RWPE2 (cell line): ENCODE measurements around the gene UTP15.

Experiments
- ATAC-seq: fragments of 200-7000 bp; cut with Tn5 transposase; 3 replicates; pipeline ENCODE4 v1.9.1; 2021; ENCODE audit warnings: low read depth
- DNase-seq: peaks from one replicate; pipeline ENCODE4 v3.0.0-alpha.2; 2020; ENCODE audit warnings: low spot score
- H3K27ac ChIP-seq: fragments of 450-650 bp; 2 replicates; pipeline ENCODE4 v1.5.1; 2017; ENCODE audit warnings: mild to moderate bottlenecking; ENCODE audit not compliant: poor library complexity, severe bottlenecking
- H3K27me3 ChIP-seq: fragments of 250-450 bp; sonication (Bioruptor Pico); 2 replicates; pipeline ENCODE4 v1.5.1; 2021; ENCODE audit warnings: mild to moderate bottlenecking, moderate library complexity; ENCODE audit not compliant: insufficient read depth, poor library complexity, severe bottlenecking
- H3K36me3 ChIP-seq: fragments of 250-450 bp; sonication (Bioruptor Pico); 2 replicates; pipeline ENCODE4 v1.5.1; 2020; ENCODE audit warnings: low read depth, mild to moderate bottlenecking, moderate library complexity
- H3K4me1 ChIP-seq: fragments of 250-450 bp; sonication (Bioruptor Pico); 2 replicates; pipeline ENCODE4 v1.5.1; 2021; ENCODE audit warnings: mild to moderate bottlenecking, moderate library complexity; ENCODE audit not compliant: insufficient read depth, poor library complexity, severe bottlenecking
- H3K4me3 ChIP-seq: fragments of 250-450 bp; sonication (Bioruptor Pico); 2 replicates; pipeline ENCODE4 v1.5.1; 2021; ENCODE audit warnings: mild to moderate bottlenecking, moderate library complexity; ENCODE audit not compliant: severe bottlenecking
- H3K9me3 ChIP-seq: fragments of 250-450 bp; sonication (Bioruptor Pico); 2 replicates; pipeline ENCODE4 v1.5.1; 2021; ENCODE audit warnings: mild to moderate bottlenecking, moderate library complexity; ENCODE audit not compliant: severe bottlenecking
- CTCF ChIP-seq: fragments of 450-650 bp; IDR thresholded peaks from one replicate; pipeline ENCODE4 v1.5.1; 2017; ENCODE audit warnings: mild to moderate bottlenecking, moderate library complexity; ENCODE audit not compliant: poor library complexity, severe bottlenecking

UTP15 gene

GRCh38 chr5:73607228-73607627 is 41.7 kb downstream of the UTP15 start:
- Histone ChIP-seq H3K9me3 (no peaks in the 10 kb centered on the region), H3K27me3 (no peaks in the 10 kb centered on the region), H3K36me3 (no peaks in the 10 kb centered on the region), H3K27ac (no peak overlapping the region), H3K4me3 (no peak overlapping the region), H3K4me1 (peaks cover 23% of the 10 kb centered on the region)
- ATAC-seq, result no peak
- TF ChIP-seq CTCF, result no peak
- DNase-seq, result no peak

GRCh38 chr5:73612799-73613198 is 47.3 kb downstream of the UTP15 start:
- Histone ChIP-seq H3K27me3 (no peaks in the 10 kb centered on the region), H3K4me3 (no peak overlapping the region), H3K4me1 (peaks cover 12% of the 10 kb centered on the region), H3K27ac (no peak overlapping the region), H3K9me3 (no peaks in the 10 kb centered on the region), H3K36me3 (no peaks in the 10 kb centered on the region)
- ATAC-seq, result no peak
- no peak for TF ChIP-seq CTCF
- no peak for DNase-seq

DNA sequence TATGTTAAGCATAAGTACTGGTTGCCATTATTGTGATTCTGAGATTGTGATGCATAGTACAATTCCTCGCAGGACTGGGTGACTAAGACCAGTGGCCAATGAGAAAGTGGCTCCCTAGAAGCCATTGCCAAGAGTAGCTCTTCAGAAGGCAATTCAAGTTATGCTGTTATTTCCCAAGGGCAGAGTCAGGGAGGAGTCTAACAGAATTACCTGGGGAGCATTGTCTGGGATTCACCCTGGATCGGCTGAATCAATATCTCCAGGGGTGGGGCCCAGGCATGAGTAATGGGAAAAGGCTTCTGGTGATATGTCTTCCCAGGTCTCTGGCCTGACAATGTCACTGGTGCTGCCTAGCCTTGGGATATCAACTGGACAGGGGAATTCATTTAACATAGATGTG is 49.5 kb downstream of the UTP15 start:
- no peaks in the 10 kb centered on the region for H3K27me3 ChIP-seq
- no peak for TF ChIP-seq CTCF
- peak overlapping the region; percentile 44 for H3K27ac ChIP-seq
- peaks cover 12% of the 10 kb centered on the region for H3K4me1 ChIP-seq
- H3K9me3 ChIP-seq, result no peaks in the 10 kb centered on the region
- ATAC-seq, result peak; percentile 94
- peak; percentile 82 for DNase-seq
- H3K4me3 ChIP-seq, result no peak overlapping the region
- H3K36me3 ChIP-seq, result no peaks in the 10 kb centered on the region

- no peak for TF ChIP-seq CTCF
- DNase-seq, result no peak
- Histone ChIP-seq H3K4me1 (peaks cover 12% of the 10 kb centered on the region), H3K27me3 (no peaks in the 10 kb centered on the region), H3K27ac (peak overlapping the region; percentile 44), H3K4me3 (no peak overlapping the region), H3K9me3 (no peaks in the 10 kb centered on the region), H3K36me3 (no peaks in the 10 kb centered on the region)
- no peak for ATAC-seq
Measured at GRCh38 chr5:73615947-73616346, 50.4 kb downstream of the UTP15 start.

DNA sequence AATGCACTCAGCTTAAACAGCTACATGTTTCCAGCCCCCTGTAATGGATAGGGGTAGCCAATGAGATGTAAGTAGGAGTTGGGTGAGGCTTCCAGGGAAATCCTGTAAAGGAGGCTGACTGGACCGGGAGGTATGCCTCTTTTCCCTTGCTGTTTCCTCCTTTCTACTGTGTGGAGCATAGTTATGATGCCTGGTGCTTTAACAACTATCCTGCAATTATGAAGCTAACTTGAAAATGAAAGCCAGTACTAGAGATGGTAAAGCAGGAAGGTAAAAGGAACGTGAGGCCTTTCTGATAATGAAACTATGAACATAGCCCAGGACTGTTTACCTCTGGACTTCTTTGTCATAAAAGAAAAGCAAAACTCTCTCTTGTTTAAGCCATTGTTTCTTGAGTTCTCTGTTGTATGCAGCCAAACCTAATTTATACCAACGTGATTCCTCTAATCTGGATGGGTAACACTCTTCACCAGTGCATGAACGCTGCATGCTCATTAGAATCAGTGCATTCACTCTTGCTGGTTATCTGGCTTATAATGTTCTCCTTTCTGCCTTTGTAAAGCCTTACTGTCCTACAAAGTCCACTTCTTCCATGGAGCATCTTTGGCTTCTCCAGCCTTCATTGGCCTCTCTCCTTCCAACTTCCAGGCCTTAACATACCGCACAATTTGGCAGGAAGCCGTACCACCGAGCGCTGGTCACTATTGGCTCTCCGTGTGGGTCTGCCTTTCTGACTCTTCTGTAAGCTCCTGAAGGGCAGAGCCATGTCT is 52.2 kb downstream of the UTP15 start:
- no peaks in the 10 kb centered on the region for H3K9me3 ChIP-seq
- no peak for DNase-seq
- peak overlapping the region; percentile 29 for H3K27ac ChIP-seq
- H3K4me1 ChIP-seq, result peaks cover 12% of the 10 kb centered on the region
- no peaks in the 10 kb centered on the region for H3K36me3 ChIP-seq
- peak; percentile 64 for ATAC-seq
- TF ChIP-seq CTCF, result no peak
- H3K4me3 ChIP-seq, result no peak overlapping the region
- no peaks in the 10 kb centered on the region for H3K27me3 ChIP-seq
